Hematopoietic multipotent progenitor cell treated with erythropoietin and hydrocortisone succinate and interleukin-3 and kit ligand, for 6 days (in vitro differentiated cells): ENCODE measurements around the gene CD47.

Experiments
- DNase-seq: peaks from one replicate; pipeline ENCODE4 v3.0.0-alpha.2; 2015

CD47 gene

GRCh38 chr3:108114423-108115065 is 23.7 kb upstream of the CD47 start:
- DNase-seq, result peak; percentile 55

- DNase-seq, result no peak
Measured at GRCh38 chr3:108113975-108114374, 23.1 kb upstream of the CD47 start.

GRCh38 chr3:108110934-108111333 is 20.1 kb upstream of the CD47 start:
- DNase-seq, result peak; percentile 52

GRCh38 chr3:108108416-108108815 is 17.6 kb upstream of the CD47 start:
- peak; percentile 70 for DNase-seq

- DNase-seq, result no peak
Measured at GRCh38 chr3:108106449-108106848, 15.6 kb upstream of the CD47 start.

- DNase-seq, result no peak
Measured at GRCh38 chr3:108106031-108106430, 15.2 kb upstream of the CD47 start.

- peak; percentile 98 for DNase-seq
Measured at GRCh38 chr3:108103886-108104797, 13.3 kb upstream of the CD47 start.

GRCh38 chr3:108103040-108103751 is 12.4 kb upstream of the CD47 start:
- peak; percentile 53 for DNase-seq

- peak; percentile 75 for DNase-seq
Measured at GRCh38 chr3:108102420-108103039, 11.7 kb upstream of the CD47 start.

GRCh38 chr3:108100906-108101660 is 10.3 kb upstream of the CD47 start:
- DNase-seq, result peak; percentile 59

GRCh38 chr3:108099679-108100428 is 9.0 kb upstream of the CD47 start:
- DNase-seq, result peak; percentile 98

- peak; percentile 84 for DNase-seq
Measured at GRCh38 chr3:108099244-108099643, 8.4 kb upstream of the CD47 start.

- DNase-seq, result no peak
Measured at GRCh38 chr3:108098003-108098370, 7.2 kb upstream of the CD47 start.

GRCh38 chr3:108097322-108098002 is 6.6 kb upstream of the CD47 start:
- peak; percentile 57 for DNase-seq

GRCh38 chr3:108096532-108097321 is 5.9 kb upstream of the CD47 start:
- no peak for DNase-seq

- peak; percentile 41 for DNase-seq
Measured at GRCh38 chr3:108093616-108094015, 2.8 kb upstream of the CD47 start.

- DNase-seq, result no peak
Measured at GRCh38 chr3:108093021-108093420, 2.2 kb upstream of the CD47 start.

- peak; percentile 76 for DNase-seq
Measured at GRCh38 chr3:108092501-108092900, 1.7 kb upstream of the CD47 start.

- DNase-seq, result peak; percentile 69
Measured at GRCh38 chr3:108091498-108092250, 843 bp upstream of the CD47 start.
